GM18861 (cell line): ENCODE measurements around the gene OR2T11.
"Not testable (repeated sequence)": the region's sequence is repeated elsewhere in the genome, so short reads cannot be mapped to it uniquely, and the experiment has no call there.

Experiments used
- ATAC-seq: cut with Tn5 transposase; IDR thresholded peaks from one replicate; pipeline ENCODE4 v1.9.1; 2021; ENCODE audit not compliant: unreplicated experiment

OR2T11 gene, protein sequence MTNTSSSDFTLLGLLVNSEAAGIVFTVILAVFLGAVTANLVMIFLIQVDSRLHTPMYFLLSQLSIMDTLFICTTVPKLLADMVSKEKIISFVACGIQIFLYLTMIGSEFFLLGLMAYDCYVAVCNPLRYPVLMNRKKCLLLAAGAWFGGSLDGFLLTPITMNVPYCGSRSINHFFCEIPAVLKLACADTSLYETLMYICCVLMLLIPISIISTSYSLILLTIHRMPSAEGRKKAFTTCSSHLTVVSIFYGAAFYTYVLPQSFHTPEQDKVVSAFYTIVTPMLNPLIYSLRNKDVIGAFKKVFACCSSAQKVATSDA

GRCh38 chr1:248634991-248635390 lies at the start of gene OR2T11:
Gene OR2T11, minus strand, starts transcription at chr1:248635091. Its CDS starts 7,963 bp downstream, at chr1:248627128.
- not testable (repeated sequence) for ATAC-seq

DNA sequence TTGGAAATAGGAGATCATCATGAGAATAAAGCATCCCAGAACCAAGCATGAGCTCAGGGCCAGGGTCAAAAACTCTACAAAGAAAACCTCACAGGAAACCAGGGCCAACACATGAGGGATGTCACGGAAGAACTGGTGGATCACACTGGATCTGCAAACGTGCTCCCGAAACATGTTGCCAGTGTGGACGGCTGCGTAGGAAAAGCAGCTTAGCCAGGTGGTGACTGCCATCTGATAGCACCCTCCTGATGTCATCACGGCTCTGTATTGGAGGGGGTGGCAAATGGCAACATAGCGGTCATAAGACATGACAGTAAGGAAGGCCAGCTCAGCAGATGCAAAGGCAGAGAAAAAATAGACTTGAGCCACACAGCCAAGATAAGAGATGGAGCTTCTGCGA lies 46.8 kb upstream of the OR2T11 start:
- ATAC-seq: no peak

DNA sequence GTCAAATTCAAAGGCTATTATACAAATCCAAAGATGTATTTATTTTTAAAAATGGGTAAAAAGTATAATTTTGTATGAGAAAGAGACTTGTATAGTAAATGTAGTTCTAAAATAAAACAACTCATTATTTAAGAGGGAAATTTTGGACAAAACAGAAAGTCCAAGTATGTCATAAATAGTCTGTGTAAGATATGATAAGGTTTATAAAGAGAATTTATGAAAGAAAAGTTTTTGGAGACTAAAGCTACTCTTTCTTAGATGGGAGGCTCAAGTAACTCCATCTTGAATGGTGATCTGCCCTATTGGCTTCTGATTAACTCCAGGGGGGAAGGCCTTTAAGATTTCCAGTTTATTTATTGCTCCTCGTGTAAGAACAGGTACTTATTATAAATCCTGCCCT lies 35.1 kb upstream of the OR2T11 start:
- ATAC-seq: no peak

- peak; percentile 91 for ATAC-seq
These were observed 28.8 kb upstream of the OR2T11 start for GRCh38 chr1:248663453-248664328.

DNA sequence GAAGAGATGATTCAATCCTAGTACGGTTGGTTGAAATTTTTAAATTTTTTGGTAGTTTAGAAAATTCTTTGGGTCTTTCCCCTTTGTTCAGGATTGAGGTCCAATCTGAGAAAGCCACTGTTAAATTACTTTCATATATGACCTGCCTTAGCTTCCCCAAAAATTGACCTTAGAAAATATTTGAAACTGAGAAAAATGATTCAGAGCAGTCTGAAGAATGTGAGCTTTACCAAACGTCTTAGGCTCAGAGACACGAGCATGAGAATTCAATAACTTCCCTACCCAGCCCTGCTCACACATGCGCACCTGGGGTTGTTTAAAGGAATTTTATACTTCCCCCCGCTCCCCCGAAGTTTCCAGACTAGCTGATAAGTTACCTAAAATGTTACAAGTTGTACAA lies 21.9 kb upstream of the OR2T11 start:
- not testable (repeated sequence) for ATAC-seq

DNA sequence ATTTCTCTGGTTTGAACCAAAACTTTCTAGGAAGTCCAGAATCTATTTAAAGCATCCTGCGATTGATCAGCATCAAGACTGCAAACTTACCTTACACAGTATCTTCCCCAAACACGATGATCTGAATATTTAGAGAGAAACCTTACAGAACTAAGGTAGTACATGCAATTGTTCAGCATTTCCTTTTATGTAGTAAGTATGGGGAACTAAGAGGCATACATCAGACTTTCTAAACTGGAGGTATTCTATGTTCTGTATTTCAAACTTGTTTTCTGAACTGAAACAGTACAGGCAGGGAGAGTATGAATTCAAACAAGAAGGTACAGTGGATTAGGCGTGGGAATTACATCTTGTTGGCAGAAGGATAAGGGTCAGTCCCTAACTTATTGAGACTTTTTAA lies 20.5 kb upstream of the OR2T11 start, which contains the start of gene OR2T27:
OR2T27 (minus strand) TSS at position 175 of the 400 bp plus-strand sequence. CDS start 4,644 bp downstream, outside the sequence.
- not testable (repeated sequence) for ATAC-seq

- ATAC-seq: not testable (repeated sequence)
These were observed 14.1 kb upstream of the OR2T11 start for GRCh38 chr1:248648770-248649536.

- not testable (repeated sequence) for ATAC-seq
These were observed 10.3 kb upstream of the OR2T11 start, which contains the start of gene OR2T35 for GRCh38 chr1:248645178-248645577. Gene OR2T35, minus strand, starts transcription at chr1:248645278. Its CDS starts 6,020 bp downstream, at chr1:248639258.

DNA sequence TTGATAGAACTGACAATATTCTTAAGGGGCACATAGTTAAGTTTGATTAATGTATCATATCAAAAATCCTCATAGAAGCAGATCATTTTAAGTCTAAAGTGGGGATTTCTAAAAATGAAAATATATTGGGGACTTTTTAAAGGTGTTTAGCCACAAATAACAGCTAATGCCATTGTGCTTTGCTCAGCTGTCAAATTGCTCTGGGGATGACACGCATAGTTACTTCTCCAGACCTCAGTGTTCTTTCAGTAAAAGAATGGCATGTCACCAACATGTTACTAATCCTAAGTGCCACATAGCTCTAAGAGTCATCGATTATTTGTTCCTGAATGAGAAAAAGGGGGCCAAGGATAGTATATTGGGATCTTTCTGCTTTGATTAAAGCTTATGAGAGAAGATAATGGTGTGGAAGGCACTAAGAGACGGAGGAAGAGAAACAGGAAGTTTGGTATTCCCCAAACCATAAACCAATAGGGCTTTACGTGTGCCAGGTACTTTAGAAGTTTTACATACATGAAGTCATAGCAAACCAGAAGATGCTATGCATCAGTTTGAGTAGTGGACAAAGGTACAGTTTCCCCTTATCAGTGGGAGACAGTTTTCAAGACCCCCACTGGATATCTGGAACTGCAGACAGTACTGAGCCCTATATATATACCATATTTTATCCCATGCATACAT lies 8.2 kb upstream of the OR2T11 start:
- ATAC-seq: peak; percentile 68

DNA sequence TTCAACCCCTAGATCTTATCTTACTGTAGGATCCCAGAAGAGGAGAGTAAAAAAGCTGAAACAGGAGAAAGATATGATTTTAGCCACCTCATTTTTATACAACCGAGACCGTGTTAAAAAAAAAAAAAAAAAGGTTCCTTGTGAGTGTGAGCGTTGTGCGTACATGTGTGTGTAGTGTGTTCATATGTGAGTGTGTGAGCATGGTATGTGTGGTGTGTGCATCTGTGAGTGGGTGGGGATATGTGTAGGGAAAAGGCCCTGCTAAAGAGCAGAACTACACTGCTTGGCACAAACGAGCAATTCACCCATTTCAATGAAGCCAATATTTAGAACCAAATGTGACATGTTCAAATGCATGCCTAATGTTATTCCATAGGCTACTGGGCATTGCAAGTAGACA lies 6.7 kb upstream of the OR2T11 start:
- ATAC-seq: not testable (repeated sequence)

DNA sequence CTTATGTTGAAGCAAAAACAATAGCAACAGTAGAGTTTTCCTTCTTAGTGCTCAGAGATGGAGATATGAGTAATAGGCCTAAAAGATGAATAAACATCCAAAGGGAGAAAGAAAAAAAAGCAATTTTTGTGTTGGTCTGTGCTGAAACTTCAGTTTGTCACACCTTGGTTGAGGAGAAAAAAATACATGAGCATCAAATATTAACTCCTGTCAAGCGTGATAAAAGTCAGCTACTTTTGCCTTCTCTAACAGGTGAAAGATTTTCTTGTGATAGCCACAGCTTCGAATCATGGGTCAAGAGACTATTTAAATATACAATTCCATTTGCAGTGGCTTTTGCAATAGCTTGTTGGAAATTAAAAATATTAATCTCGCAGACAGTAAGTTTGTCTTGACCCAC lies 6.0 kb upstream of the OR2T11 start:
- peak; percentile 34 for ATAC-seq

GRCh38 chr1:248639652-248640051 lies 4.8 kb upstream of the OR2T11 start:
- not testable (repeated sequence) for ATAC-seq

DNA sequence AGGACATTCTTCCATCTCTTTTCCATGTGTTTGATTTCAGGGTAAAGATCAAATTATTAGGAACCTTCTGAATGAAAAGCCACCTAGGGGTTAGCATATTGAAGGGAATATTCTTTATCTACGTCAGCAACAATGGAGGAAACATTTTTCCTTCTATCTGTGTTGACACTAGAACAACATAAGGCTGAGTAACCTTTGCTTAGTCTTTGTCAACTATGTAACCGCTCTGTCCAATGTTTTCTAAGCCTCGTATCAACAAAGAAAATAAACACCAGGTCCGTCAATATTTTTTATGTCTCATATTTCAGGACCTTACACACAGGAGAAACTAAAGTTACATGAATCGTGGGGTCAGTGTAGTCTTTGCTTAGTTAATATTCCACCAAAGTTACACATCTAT lies 1.7 kb upstream of the OR2T11 start:
- not testable (repeated sequence) for ATAC-seq

GRCh38 chr1:248631354-248632008 lies 3.4 kb downstream of the OR2T11 start:
- no peak for ATAC-seq

DNA sequence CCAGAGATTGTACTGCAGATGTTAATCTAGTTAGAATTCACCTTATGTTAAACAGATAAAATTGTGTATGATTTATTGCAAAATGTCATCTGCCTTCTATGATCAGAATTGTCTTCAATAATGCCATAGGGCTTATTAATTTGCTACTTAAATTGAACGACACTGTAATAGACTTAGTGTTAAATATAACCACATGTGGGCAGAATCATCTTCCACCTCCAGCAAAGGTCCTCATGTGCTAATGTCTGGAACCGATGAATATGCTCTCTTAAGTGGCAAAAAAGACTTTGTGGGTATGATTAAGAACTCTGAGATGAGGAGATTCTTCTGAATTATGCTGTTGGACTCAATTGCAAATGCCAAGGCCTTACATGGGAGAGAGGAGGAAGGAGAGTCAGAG lies 4.3 kb downstream of the OR2T11 start:
- no peak for ATAC-seq

GRCh38 chr1:248627971-248628844 lies 6.7 kb downstream of the OR2T11 start:
- peak; percentile 93 for ATAC-seq

GRCh38 chr1:248625971-248626370 lies 8.9 kb downstream of the OR2T11 start:
- no peak for ATAC-seq

DNA sequence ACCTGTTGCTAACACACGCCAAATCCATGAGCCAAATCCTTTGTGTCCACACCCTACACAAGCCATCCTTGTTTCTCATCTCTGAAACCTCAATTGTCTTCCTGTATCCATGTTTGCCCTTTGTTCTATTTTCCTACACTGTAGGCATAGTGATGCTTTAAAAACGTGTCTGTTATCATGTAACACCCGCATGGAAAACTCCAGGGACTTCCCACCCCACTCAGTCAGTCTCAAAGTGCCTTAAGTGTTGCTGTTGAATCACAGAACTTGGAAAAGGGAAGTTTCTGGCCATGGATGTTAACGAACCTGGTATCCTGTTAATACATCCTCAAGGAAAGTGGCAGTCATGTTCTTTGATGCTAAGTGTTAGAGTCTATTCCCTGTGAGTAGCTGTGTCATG lies 9.7 kb downstream of the OR2T11 start:
- no peak for ATAC-seq

GRCh38 chr1:248622570-248623001 lies 12.3 kb downstream of the OR2T11 start:
- ATAC-seq: peak; percentile 97
